GM18498 (cell line): Measurements from ENCODE around the gene UBAP1.
"Not testable (repeated sequence)": the region's sequence is repeated elsewhere in the genome, so short reads cannot be mapped to it uniquely, and the experiment has no call there.

Source experiments
- ATAC-seq: cut with Tn5 transposase; IDR thresholded peaks from one replicate; pipeline ENCODE4 v1.9.1; 2021; ENCODE audit warnings: mild to moderate bottlenecking, moderate library complexity; ENCODE audit not compliant: unreplicated experiment

Gene UBAP1

GRCh38 chr9:34179213-34180136 lies 632 bp downstream of the UBAP1 start:
- peak; percentile 7 for ATAC-seq

GRCh38 chr9:34185778-34186551 lies 7.1 kb downstream of the UBAP1 start:
- ATAC-seq, result peak; percentile 71

GRCh38 chr9:34187891-34188240 lies 9.0 kb downstream of the UBAP1 start:
- ATAC-seq, result no peak

GRCh38 chr9:34190996-34191892 lies 12.4 kb downstream of the UBAP1 start:
- no peak for ATAC-seq

- no peak for ATAC-seq
These were observed 16.3 kb downstream of the UBAP1 start for GRCh38 chr9:34195143-34195542.

- not testable (repeated sequence) for ATAC-seq
These were observed 18.4 kb downstream of the UBAP1 start for GRCh38 chr9:34197286-34197685.

- ATAC-seq, result no peak
These were observed 19.2 kb downstream of the UBAP1 start for GRCh38 chr9:34197756-34198711.

GRCh38 chr9:34200092-34200491 lies 21.2 kb downstream of the UBAP1 start:
- no peak for ATAC-seq

- ATAC-seq, result no peak
These were observed 24.6 kb downstream of the UBAP1 start for GRCh38 chr9:34203275-34203991.

GRCh38 chr9:34203992-34204635 lies 25.3 kb downstream of the UBAP1 start:
- no peak for ATAC-seq

- no peak for ATAC-seq
These were observed 26.3 kb downstream of the UBAP1 start for GRCh38 chr9:34205102-34205501.

GRCh38 chr9:34206561-34206960 lies 27.7 kb downstream of the UBAP1 start:
- ATAC-seq, result no peak

GRCh38 chr9:34211395-34211794 lies 32.6 kb downstream of the UBAP1 start:
- no peak for ATAC-seq

- ATAC-seq, result not testable (repeated sequence)
These were observed 35.6 kb downstream of the UBAP1 start for GRCh38 chr9:34214354-34215000.

- no peak for ATAC-seq
These were observed 37.5 kb downstream of the UBAP1 start for GRCh38 chr9:34216325-34216724.

GRCh38 chr9:34217015-34217414 lies 38.2 kb downstream of the UBAP1 start:
- ATAC-seq, result not testable (repeated sequence)

- no peak for ATAC-seq
These were observed 39.6 kb downstream of the UBAP1 start for GRCh38 chr9:34218446-34218845.

GRCh38 chr9:34219421-34219820 lies 40.6 kb downstream of the UBAP1 start:
- no peak for ATAC-seq
